Thyroid gland (tissue), 4 donors: Measurements from ENCODE around the gene PTPRT. TPM values are rescaled to one million over a fixed set of nuclear protein-coding genes. Genes with fewer than 3 reads are reported as not detected.

Experiments used
- DNase-seq, 2 donors: peaks; one replicate each; pipeline ENCODE4 v3.0.0-alpha.2; 2019
- H3K27ac ChIP-seq, 3 donors: fragments of 200-600 bp; sonication (generic); 1 replicate in 2 of 3; 2 replicates in 1 of 3; pipeline ENCODE4 v1.5.1; 2016 to 2019; ENCODE audit warnings: mild to moderate bottlenecking in 1 of 3, moderate library complexity in 1 of 3
- H3K27me3 ChIP-seq: fragments of 200-600 bp; sonication (generic); one replicate; pipeline ENCODE4 v1.5.1; 2019
- H3K36me3 ChIP-seq, 2 donors: fragments of 200-600 bp; sonication (generic); one replicate each; pipeline ENCODE4 v1.5.1; 2016 to 2019
- H3K4me1 ChIP-seq, 2 donors: fragments of 200-600 bp; sonication (generic); one replicate each; pipeline ENCODE4 v1.5.1; 2017 to 2019
- H3K4me3 ChIP-seq, 3 donors: fragments of 200-600 bp; sonication (generic); replicated peaks in 1 of 3; 1 replicate in 2 of 3; 2 replicates in 1 of 3; pipeline ENCODE4 v1.5.1; 2016; ENCODE audit warnings: mild to moderate bottlenecking in 1 of 3
- H3K9me3 ChIP-seq: fragments of 200-600 bp; sonication (generic); one replicate; pipeline ENCODE4 v1.5.1; 2017
- CTCF ChIP-seq, 6 experiments: fragments of 200-600 bp in 3 of 6; fragments of 450-650 bp in 3 of 6; sonication (generic) in 3 of 6; IDR thresholded peaks; one replicate each; pipeline ENCODE4 v1.5.1; 2016 to 2019; ENCODE audit warnings: antibody characterized with exemption in 6 of 6, mild to moderate bottlenecking in 2 of 6, inconsistent platforms in 1 of 6, moderate library complexity in 1 of 6
- POLR2A ChIP-seq, 2 donors: fragments of 450-650 bp; IDR thresholded peaks; one replicate each; pipeline ENCODE4 v1.6.1; 2017; ENCODE audit warnings: antibody characterized with exemption in 2 of 2, mild to moderate bottlenecking in 2 of 2, moderate library complexity in 1 of 2
- WGBS, 2 donors: methylation state at CpG; one replicate each; pipeline ENCODE4 v1.1.5; 2017; 5-methylcytosine and 5-hydroxymethylcytosine counted together
- intact Hi-C: fragments of 100-400 bp; cut with DNase I; formaldehyde crosslinking; loops from one replicate; pipeline ENCODE4 v1.15.1; 2023
- total RNA-seq, 4 donors: library from RNA; depleted of rRNA; stranded (reverse); fragments of >200 nt; gene quantifications; one replicate each; pipeline ENCODE4 v1.2.3, GENCODE V29; 2016

Gene PTPRT
- total RNA-seq, 4 donors from 2014 or later: 0.11 to 0.15 TPM; not detected in 2

- intact Hi-C loops: no loop called here
- no peak for DNase-seq
- Histone ChIP-seq H3K4me1 (no peaks in the 10 kb centered on the region), H3K27ac (no peak overlapping the region), H3K9me3 (no peaks in the 10 kb centered on the region), H3K27me3 (no peaks in the 10 kb centered on the region), H3K4me3 (no peak overlapping the region), H3K36me3 (no peaks in the 10 kb centered on the region)
- TF ChIP-seq POLR2A (IDR thresholded peaks at IDR 0.05): no peak
- no peak for TF ChIP-seq CTCF (IDR thresholded peaks at IDR 0.05)
- WGBS, 2 donors: 70 to 86% methylated on average over 1 of the region's 1 CpG
Measured at GRCh38 chr20:42957704-42958095, 232.0 kb downstream of the PTPRT start.

- WGBS, 2 donors: 82 to 83% methylated on average over 9 of the region's 9 CpGs
Measured at GRCh38 chr20:42957018-42957703, 232.5 kb downstream of the PTPRT start.

GRCh38 chr20:42955713-42956112 is 234.0 kb downstream of the PTPRT start:
- TF ChIP-seq POLR2A (IDR thresholded peaks at IDR 0.05) (no peak), CTCF (IDR thresholded peaks at IDR 0.05) (no peak)

More at GRCh38 chr20:42957018-42957703, 232.5 kb downstream of the PTPRT start:
- no peaks in the 10 kb centered on the region for H3K36me3 ChIP-seq
- TF ChIP-seq CTCF (IDR thresholded peaks at IDR 0.05) (no peak), POLR2A (IDR thresholded peaks at IDR 0.05) (no peak)
- H3K4me1 ChIP-seq: no peaks in the 10 kb centered on the region
- H3K27me3 ChIP-seq: no peaks in the 10 kb centered on the region
- no peaks in the 10 kb centered on the region for H3K9me3 ChIP-seq
- no peak overlapping the region for H3K27ac ChIP-seq
- DNase-seq: no peak
- intact Hi-C loops: no loop called here
- H3K4me3 ChIP-seq: no peak overlapping the region

GRCh38 chr20:42954951-42955350 is 234.8 kb downstream of the PTPRT start:
- no peak overlapping the region for H3K27ac ChIP-seq
- no peaks in the 10 kb centered on the region for H3K27me3 ChIP-seq
- intact Hi-C loops: no loop called here
- no peak for DNase-seq
- no peaks in the 10 kb centered on the region for H3K4me1 ChIP-seq
- WGBS, 2 donors: 66 to 74% methylated on average over 5 of the region's 5 CpGs
- no peak for TF ChIP-seq CTCF (IDR thresholded peaks at IDR 0.05)
- no peak for TF ChIP-seq POLR2A (IDR thresholded peaks at IDR 0.05)
- H3K36me3 ChIP-seq: no peaks in the 10 kb centered on the region
- no peak overlapping the region for H3K4me3 ChIP-seq
- H3K9me3 ChIP-seq: no peaks in the 10 kb centered on the region

More at GRCh38 chr20:42955713-42956112, 234.0 kb downstream of the PTPRT start:
- Histone ChIP-seq H3K4me3 (no peak overlapping the region), H3K27ac (no peak overlapping the region), H3K9me3 (no peaks in the 10 kb centered on the region), H3K27me3 (no peaks in the 10 kb centered on the region), H3K4me1 (no peaks in the 10 kb centered on the region), H3K36me3 (no peaks in the 10 kb centered on the region)
- 88 to 92% methylated on average over 4 of the region's 4 CpGs for WGBS, 2 donors
- no peak for DNase-seq
- intact Hi-C loops: no loop called here

- Histone ChIP-seq H3K9me3 (no peaks in the 10 kb centered on the region), H3K36me3 (no peaks in the 10 kb centered on the region), H3K27ac (no peak overlapping the region), H3K27me3 (no peaks in the 10 kb centered on the region), H3K4me3 (no peak overlapping the region), H3K4me1 (no peaks in the 10 kb centered on the region)
- no peak for DNase-seq
- intact Hi-C loops: no loop called here
- WGBS, 2 donors: 66 to 72% methylated on average over 7 of the region's 7 CpGs
- TF ChIP-seq CTCF (IDR thresholded peaks at IDR 0.05) (no peak), POLR2A (IDR thresholded peaks at IDR 0.05) (no peak)
Measured at GRCh38 chr20:42949950-42950349, 239.8 kb downstream of the PTPRT start.
